ENCODE results near the gene NRDC. TPM values are rescaled to one million over a fixed set of nuclear protein-coding genes. Genes with fewer than 3 reads are reported as not detected.
"Not testable (repeated sequence)": the region's sequence is repeated elsewhere in the genome, so short reads cannot be mapped to it uniquely, and the experiment has no call there.

The NRDC gene
- total RNA-seq, 2 donors from 2014 or later: 56.8 to 57.7 TPM

GRCh38 chr1:51877434-51878307 lies 856 bp downstream of the NRDC start:
- intact Hi-C loops (cut with DNase I): no loop called here
- TF ChIP-seq CTCF (IDR thresholded peaks at IDR 0.05): no peak
- no peak for TF ChIP-seq POLR2A (IDR thresholded peaks at IDR 0.05)
- peaks cover 36% of the 10 kb centered on the region for H3K4me1 ChIP-seq
- H3K27me3 ChIP-seq: no peaks in the 10 kb centered on the region
- no peaks in the 10 kb centered on the region for H3K36me3 ChIP-seq (replicated peaks in 1 of 2; ENCODE audit: insufficient read depth in 1 of 2, low read depth in 2 of 2)
- WGBS, 2 donors: 6 to 9% methylated on average over 19 to 21 of the region's 21 CpGs
- DNase-seq: peak; percentile 25 to 36 (median 30)
- peak overlapping the region; percentile 79 to 91 for H3K4me3 ChIP-seq
- ATAC-seq: no peak
- peak overlapping the region; percentile 94 to 99 (median 96) for H3K27ac ChIP-seq
- no peaks in the 10 kb centered on the region for H3K9me3 ChIP-seq

- no peaks in the 10 kb centered on the region for H3K9me3 ChIP-seq
- DNase-seq (no peak), ATAC-seq (no peak)
- no peak overlapping the region for H3K4me3 ChIP-seq
- no peak overlapping the region for H3K27ac ChIP-seq
- intact Hi-C loops (cut with DNase I): no loop called here
- H3K27me3 ChIP-seq: no peaks in the 10 kb centered on the region
- H3K4me1 ChIP-seq: peaks cover 36% of the 10 kb centered on the region
- TF ChIP-seq POLR2A (IDR thresholded peaks at IDR 0.05) (no peak), CTCF (IDR thresholded peaks at IDR 0.05) (no peak)
- no peaks in the 10 kb centered on the region for H3K36me3 ChIP-seq (replicated peaks in 1 of 2; ENCODE audit: insufficient read depth in 1 of 2, low read depth in 2 of 2)
Measured at GRCh38 chr1:51875836-51876235, 2.7 kb downstream of the NRDC start.

GRCh38 chr1:51875291-51875772 lies 3.2 kb downstream of the NRDC start:
- H3K4me1 ChIP-seq: peaks cover 36% of the 10 kb centered on the region
- H3K36me3 ChIP-seq (replicated peaks in 1 of 2; ENCODE audit: insufficient read depth in 1 of 2, low read depth in 2 of 2): no peaks in the 10 kb centered on the region
- DNase-seq (no peak), ATAC-seq (no peak)
- H3K27ac ChIP-seq: no peak overlapping the region
- no peaks in the 10 kb centered on the region for H3K27me3 ChIP-seq
- WGBS, 2 donors: 67 to 69% methylated on average over 6 of the region's 6 CpGs
- H3K9me3 ChIP-seq: no peaks in the 10 kb centered on the region
- intact Hi-C loops (cut with DNase I): no loop called here
- H3K4me3 ChIP-seq: no peak overlapping the region
- TF ChIP-seq CTCF (IDR thresholded peaks at IDR 0.05) (no peak), POLR2A (IDR thresholded peaks at IDR 0.05) (no peak)

- H3K4me3 ChIP-seq; H3K27me3 ChIP-seq; DNase-seq; H3K9me3 ChIP-seq; H3K36me3 ChIP-seq (replicated peaks in 1 of 2; ENCODE audit: insufficient read depth in 1 of 2, low read depth in 2 of 2); H3K27ac ChIP-seq; intact Hi-C loops (cut with DNase I); ATAC-seq: not testable (repeated sequence)
- 96 to 100% methylated on average over 1 of the region's 1 CpG for WGBS, 2 donors
- H3K4me1 ChIP-seq: peaks cover 31% of the 10 kb centered on the region
Measured at GRCh38 chr1:51873270-51873669, 5.3 kb downstream of the NRDC start.

DNA sequence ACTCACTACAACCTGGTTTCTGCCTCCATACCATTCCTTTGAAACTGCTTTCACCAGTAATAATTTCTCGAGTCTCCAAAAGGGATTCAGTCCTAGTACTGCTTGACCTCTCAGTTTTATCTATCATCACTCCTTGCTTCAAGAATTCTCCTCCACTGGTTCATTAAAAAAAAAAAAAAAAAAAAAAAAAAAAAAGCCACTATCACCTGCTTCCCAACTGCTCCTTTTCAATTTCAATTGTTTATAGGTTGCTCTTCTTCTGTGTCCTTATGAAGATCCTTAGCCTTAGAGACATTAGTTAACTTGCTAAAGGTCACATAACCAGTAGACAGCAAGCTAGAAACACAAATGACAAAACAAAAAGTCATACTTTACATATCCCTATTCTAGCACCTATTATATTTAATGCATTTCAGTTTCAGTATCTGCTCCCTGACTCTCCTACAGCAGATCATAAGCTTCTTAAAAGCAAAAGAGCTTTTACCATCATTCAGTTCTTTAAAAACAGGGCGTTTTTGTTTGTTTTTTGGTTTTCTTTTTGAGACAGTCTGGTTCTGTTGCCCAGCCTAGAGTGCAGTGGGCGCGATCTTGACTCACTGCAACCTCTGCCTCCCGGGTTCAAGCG lies 7.1 kb downstream of the NRDC start:
- no peak for TF ChIP-seq POLR2A (IDR thresholded peaks at IDR 0.05)
- no peak for TF ChIP-seq CTCF (IDR thresholded peaks at IDR 0.05)
- Histone ChIP-seq H3K4me3 (no peak overlapping the region), H3K9me3 (no peaks in the 10 kb centered on the region), H3K27me3 (no peaks in the 10 kb centered on the region), H3K36me3 (replicated peaks in 1 of 2; ENCODE audit: insufficient read depth in 1 of 2, low read depth in 2 of 2) (no peaks in the 10 kb centered on the region), H3K27ac (no peak overlapping the region), H3K4me1 (peaks cover 22% of the 10 kb centered on the region)
- no peak for DNase-seq
- 94 to 99% methylated on average over 6 of the region's 6 CpGs for WGBS, 2 donors
- intact Hi-C loops (cut with DNase I): no loop called here
- no peak for ATAC-seq
